ENCODE measurements around the gene SH2D7.

Gene SH2D7

DNA sequence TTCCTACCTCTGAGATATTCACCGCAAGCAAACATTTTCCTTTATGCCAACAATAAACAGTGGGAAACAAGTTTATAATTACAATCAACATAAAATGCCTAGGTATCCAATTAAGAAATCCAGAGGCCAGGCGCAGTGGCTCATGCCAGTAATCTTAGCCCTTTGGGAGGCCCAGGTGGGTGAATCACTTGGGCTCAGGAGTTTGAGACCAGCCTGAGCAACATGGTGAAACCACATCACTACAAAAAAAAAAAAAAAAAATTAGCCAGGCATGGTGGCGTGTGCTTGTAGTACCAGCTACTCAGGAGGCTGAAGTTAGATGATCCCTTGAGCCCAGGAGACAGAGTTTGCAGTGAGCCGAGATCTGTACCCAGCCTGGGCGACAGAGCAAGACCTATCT is 32.1 kb upstream of the SH2D7 start:
- DNase-seq (ENCODE audit: low read depth, low spot score) = no peak

DNA sequence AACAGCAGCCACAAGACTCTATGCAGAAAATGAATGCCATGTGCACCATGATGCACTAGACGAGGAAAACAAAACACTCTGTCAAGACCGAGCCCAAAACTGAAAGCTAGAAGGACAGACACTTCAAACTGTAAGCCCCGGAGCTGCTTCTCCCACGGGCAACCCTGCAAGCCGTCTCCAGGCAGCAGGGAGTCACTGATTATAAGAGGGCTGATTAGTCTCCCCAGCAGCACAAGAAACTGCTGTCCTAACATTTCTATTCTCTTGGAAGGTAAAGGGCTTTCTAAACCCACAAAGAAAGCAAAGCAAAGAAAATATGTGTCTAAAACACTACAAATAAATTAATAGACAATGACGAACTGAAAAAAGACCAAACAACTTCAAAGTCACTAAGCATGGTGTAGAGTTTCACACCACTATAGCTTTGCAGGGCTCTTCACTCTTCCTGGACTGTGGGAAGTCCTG is 30.4 kb upstream of the SH2D7 start:
- peak; percentile 10 for DNase-seq (ENCODE audit: low read depth, low spot score)

DNA sequence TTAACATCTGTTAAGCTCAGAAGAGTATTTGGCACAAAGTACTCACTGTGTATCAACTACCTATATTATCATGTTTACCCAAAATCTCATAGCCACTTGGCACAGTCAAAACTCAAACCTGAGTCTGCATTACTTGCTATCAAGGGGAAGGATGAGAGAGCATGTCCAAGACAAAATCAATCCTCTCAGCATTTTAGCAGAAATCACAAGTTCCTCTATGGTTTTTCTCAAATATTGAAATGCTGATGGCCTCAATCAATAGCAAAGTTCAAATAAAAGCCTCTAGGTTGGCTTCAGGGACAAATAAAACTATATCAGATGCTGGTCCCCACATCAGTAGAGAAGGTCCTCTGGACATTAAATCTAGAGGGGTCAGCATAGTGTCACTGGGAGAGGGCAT is 29.1 kb upstream of the SH2D7 start:
- no peak for DNase-seq (ENCODE audit: low read depth, low spot score)

DNA sequence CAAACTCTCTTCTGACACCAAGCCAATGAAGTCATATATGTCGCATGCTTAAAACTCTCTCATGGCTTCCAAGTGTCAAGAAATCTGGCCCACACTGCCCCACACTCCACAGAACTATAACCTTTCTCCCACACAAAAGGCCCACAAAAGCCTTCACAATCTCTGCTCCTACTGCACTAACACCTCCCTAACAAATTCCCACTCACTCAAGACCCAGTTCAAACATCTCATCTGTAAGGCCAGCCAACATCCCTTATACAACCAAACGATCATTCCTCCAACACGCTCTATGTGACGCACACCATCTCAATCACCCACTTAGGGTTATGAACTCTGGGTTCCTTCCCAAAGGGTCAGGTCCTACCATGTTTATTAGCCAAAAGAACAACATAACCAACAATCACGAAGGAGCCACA is 28.4 kb upstream of the SH2D7 start:
- no peak for DNase-seq (ENCODE audit: low read depth, low spot score)

DNA sequence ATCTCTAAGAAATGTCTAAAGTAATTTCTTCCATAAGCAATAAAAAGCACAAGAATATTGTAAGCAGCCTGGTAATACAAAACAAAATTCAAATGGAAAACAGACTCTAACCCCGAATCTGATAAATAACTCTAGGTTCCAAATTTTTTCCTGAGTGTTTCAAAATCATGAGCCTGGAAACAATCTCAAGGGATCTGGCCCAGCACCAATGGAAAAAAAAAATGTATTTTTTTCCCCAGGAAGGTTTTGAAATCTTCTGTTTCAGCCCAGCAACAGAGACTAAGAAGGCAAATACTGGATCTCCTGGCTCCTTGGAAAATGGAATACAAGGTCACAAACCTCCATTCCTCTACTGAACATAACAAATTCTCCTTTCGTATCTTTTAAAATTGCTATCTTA is 27.8 kb upstream of the SH2D7 start:
- no peak for DNase-seq (ENCODE audit: low read depth, low spot score)

DNA sequence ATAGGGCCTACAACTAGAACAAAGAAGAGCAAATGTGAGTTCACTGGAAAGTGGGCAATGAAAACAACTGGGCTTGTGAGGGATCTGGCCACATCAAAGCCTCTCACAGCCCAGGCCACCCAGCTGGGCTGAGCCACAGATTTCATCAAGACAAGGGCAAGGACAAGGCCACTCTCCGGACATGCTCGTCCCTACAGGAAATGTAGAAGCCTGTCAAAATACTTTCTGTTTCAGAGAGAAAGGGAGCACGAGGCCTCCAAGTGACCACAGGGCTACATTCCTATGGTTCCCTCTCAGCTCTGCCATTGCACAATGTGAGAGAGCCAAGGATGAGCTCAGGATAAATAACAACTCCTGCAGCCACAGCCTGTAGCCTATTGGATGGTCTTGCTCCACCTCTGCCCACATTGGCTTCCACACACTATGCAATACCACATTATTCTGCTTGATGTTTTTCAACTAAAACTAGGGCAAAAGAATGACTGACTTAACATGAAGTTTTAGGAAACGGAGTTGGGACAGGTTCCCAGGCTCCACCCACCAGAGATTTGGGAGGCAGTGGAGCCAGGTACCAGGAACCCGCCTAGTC is 27.0 kb upstream of the SH2D7 start:
- no peak for DNase-seq (ENCODE audit: low read depth, low spot score)

DNA sequence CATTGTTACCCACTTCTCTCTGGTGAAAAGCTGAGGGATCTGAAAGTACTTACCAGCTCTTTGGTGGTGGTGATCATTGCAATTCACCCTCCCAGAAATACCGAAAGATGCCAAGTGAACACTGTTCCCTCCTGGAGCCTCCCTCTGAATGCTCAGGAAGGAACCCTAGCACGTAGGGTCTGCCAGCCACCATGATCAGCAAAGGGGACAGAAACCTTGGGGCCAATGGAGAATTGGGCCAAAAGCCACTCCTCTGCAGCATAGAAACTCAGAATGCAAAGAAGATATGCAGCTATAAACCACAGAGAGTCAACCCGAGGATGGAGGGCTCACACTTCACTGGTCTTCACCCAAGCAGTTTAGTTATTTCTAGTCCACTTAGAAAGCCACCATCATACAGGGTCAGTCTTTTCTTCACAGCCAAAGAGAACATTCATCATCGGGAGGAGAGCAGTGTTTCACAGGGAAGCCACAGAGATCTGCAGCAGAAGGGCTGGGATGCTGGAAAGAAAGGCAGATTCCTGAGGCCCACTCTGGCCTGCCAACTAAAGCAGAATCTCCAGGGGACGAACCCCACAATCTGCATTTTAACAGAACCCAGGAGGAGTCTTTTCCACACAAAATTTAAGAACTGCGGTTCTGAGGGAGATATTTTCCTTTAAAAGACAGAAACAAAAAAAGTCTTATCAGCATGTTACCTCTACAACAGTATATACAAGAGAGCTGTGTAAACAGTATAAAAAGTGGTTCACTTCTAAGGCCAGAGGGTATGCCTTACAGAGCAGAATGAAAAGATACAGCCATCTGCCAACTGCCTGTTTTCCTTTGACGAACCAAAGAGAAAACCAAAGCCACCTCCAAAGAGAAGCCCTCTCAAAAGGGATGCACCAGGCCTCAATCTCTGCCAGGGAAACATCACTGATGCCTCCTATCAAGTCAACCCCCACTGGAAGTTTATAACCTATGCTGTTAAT is 26.1 kb upstream of the SH2D7 start:
- no peak for DNase-seq (ENCODE audit: low read depth, low spot score)

DNA sequence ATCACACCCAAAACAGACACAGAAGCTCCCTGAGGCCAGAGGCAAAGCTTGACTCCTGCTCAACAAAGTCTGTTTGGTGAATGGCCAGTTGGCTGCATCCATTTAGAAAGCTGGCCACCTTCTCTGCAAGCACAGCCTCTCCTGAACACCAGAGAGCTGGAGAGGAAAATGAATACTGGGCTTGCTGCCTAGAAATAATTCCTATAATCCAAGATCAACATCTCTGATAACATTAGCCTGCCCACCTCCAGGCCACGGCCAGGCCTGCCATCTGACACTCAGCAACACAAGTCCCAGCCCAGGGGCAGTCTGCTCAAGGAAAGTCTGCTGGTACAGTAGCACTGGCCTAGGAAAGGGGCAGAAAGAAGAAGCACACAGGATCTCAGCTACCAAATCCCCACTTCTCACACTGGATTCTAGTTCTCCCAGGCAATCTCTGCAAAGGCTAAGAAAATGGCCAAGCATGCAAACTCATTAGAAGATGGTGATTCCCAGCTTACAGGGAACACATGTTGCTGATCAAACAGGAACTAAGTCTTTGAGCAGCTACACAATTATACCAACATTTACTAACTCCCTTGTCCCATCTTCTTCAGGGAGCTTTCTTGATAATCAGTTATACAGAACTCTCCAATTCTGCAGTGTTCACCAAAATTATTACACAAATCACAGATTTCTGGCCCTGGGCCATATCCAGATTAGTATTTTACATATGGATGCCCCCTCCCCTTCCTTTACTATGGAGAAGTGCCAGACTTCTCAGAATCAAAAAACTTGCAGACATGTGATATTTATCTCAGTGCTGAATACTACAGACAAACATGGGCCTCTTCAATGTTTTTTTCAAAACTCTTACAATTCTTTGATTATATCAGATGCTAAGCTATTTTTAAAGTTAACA is 24.8 kb upstream of the SH2D7 start:
- DNase-seq (ENCODE audit: low read depth, low spot score) = no peak

DNA sequence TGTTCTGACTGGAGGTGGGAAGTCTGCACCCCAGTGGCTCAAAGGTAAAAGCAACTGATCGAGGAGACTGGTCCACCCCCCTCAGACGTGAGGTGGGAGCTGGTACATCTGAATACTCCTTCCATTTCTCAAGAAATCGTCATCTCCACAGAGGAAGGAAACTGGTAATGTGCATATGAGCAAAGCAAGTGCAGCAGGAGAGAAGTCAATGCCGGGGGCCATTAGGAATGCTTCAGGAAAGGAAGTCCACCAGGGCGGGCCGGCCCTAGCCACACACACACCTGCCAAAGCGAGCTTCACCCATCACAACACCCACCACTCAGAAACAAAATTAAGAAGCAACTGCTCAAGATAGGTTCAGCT is 23.3 kb upstream of the SH2D7 start:
- DNase-seq (ENCODE audit: low read depth, low spot score) = no peak

DNA sequence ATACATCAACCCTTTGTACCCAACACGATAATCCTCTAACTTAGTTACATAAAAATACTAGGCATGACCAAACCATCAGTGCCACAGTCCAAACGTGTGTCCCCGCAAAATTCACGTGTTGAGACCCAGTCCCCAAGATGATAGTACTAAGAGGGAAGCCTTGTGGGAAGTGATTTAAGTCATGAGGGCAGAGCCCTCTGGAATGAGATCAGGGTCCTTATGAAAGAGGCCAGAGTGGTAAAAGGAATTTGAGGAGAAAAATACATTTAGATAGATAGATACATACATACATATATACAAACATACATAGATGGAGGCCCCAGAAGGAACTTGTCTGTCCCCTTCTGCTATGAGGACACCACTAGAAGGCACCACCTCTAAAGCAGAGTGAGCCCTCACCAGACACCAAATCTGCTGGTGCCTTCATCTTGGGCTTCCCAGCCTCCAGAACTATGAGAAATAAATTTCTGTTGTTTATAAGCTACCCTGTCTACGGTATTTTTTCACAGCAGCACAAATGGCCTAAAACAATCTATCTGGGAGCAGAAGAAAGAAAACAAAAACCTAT is 22.8 kb upstream of the SH2D7 start:
- no peak for DNase-seq (ENCODE audit: low read depth, low spot score)

DNA sequence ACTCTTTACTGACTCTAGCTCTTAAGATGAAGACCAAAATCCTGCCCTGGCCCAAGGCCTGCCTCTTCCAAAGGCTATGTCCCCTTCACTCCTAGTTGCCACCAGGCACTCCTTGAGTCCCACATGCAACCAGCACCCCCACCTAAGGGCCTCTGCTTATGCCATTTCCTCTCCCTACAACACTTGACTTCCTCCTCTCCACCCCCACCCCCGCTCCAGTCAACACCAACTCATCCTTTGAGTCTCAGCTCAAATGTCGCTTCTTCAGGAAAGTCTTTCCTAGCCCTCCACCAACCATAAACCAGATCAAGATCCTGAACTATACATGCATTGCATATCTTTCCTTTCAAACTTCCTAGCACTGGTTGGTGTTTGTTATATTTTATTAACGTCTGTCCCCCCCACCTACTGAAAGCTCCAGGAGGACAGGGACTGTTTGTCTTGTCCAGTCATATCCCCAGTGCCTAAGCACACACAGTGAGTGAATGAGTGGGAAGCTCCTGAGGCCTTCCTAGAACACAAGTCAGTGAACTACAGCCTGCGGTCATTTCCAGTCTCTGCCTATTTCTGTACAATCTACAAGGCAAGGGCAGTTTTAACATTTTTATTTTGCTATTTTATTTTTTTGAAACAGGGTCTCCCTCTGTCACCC is 22.2 kb upstream of the SH2D7 start:
- DNase-seq (ENCODE audit: low read depth, low spot score) = no peak

DNA sequence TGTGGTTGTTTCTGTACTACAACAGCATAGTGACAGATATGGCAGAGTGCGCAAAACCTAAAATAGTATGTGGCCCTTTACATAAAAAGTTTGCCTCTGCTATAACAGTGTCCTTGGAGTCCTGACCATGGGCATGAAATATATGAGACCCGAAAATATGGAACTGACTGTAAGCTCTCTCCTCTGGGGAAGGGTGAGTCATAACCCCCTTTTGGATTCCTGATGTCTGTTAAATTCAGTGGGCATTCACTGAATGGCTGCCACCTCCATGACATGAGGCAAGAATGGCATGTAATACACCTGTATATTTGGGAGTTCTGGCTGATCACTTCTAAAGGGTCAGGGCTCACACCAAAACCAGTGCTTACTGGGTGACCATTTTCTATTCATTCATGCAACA is 21.0 kb upstream of the SH2D7 start:
- no peak for DNase-seq (ENCODE audit: low read depth, low spot score)

DNA sequence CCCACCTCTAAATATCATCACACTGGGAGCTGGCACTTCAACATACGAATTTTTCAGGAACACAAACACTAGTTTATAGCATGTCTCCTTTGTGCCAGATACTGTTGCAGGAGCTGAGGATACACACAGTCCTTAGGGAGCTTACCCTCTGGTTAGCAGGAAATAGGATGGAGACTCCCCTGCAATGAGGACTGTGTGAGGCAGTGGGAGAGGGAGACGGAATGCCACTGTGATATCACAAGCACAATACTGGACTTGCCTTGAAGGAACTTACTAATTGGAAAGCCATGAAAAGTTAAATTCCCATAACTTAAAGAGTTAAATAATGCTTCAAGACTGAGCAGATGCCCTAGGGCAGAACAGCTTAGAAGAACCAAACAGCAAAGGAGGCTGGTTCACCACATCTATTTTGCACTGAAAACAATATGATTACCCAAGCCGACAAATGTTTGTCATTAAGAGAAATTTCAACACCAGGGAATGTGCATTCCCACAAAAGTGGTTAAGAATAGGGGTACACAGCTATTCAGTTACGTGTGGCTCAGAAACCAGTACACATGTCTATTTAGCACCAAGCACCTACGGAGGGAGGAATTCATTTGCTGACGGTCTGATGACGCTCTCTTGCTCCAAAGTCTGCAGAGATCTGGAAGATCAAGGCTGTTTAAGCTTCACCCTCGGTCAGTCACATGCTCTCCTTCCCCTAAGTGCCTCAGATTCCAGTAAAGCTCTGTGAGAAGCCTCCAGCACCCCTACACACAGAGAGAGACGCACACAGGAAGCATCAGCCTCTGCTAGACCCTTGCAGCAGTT is 20.1 kb upstream of the SH2D7 start:
- no peak for DNase-seq (ENCODE audit: low read depth, low spot score)

DNA sequence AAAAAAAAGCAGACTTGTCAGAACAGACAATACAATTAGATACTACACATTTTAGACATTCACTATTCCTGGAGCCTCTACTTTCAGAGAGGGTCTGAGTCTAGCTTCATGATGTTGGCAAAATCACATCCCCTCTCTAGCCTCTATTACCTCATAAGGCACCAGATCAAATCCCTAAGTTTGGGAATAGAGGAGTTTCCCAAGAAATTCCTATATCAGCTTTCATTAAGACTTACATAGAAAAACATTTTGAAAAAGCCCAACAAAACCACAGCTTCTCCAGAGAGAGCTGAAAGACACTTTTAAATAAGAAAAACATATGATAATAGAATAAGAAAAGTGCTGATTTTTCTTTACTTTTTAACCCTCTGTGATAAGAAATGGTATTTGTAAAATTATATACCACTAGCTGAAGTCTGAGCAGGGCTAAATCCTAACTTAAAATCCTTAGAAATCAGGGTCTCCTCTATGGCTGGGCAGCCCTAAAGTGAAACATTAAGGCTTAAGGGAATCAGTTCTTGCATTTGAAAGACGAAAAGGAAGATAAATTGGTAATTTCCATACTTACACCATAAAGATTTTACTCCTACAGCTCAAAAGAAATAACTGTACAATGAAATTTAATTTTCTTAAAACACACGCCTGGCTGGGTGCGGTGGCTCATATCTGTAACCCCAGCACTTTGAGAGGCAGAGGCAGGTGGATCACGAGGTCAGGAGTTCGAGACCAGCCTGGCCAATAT is 19.1 kb upstream of the SH2D7 start:
- DNase-seq (ENCODE audit: low read depth, low spot score) = no peak

DNA sequence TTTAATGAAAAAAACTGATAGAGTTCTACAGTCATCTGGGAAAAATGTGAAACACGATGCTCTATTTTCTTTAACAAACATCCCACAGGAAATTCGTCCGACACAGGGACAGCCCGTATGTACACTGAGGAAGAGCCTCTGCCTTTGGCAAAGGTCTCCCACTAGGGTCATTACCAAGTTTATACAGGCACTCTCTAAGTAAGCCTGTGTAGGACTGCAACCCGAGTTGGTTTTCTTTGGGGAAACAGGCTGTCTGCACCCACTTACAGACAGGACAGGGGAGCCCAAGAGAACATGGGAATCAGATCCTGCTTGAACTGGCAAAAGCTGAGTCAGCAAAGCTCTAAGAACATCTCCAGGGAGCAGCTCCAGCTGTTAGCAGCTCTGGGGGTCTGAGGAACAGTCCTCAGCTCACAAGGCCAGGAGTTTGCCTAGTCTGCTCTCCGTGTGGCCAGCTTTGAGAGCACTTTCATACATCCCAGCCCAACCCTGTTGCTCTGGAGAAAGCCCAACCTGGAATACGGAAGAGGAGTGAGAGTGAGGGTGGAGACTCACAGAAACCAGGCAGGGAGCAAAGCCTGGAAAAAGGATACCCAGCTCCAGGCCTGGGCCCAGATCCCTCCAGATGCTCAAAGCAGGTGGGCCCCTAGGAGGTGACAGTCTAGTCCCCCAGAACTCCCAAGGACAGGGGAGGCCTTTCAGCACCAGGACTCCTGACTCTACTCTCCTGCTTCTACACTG is 16.7 kb upstream of the SH2D7 start:
- no peak for DNase-seq (ENCODE audit: low read depth, low spot score)

DNA sequence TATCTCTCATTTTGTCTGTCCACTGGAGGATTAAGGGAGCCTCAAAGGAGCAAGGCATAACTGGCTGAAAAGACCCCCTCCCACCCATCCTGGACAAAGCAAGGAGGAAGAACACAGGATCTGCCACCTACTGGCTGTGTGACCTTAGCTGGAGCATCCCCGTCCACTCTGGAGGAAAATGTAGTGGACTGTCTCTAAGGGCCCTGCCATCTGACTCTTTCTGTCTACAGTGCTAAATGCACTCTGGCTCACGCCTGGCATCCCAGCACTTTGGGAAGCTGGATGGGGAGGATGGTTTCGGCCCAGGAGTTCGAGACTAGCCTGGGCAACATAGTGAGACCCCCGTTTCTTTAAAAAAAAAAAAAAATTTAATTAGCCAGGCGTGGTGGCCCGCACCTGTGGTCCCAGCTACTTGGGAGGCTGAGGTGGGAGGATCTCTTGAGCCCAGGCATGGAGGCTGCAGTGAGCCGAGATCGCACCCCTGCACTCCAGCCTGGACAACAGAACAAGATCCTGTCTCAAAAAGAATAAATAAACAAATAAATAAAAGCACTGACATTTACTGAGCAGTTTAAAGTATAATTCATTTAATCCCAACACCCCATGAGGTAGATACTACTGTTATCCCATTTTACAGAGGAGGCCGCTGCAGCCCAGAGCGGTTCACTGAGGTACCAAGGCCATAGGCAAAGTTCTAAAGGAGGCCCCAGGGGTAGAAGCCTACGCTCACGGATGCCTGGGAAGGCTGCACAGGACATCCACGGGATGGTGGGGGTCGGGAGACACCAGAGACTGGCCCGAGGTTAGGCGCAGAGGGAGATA is 15.9 kb upstream of the SH2D7 start:
- no peak for DNase-seq (ENCODE audit: low read depth, low spot score)

DNA sequence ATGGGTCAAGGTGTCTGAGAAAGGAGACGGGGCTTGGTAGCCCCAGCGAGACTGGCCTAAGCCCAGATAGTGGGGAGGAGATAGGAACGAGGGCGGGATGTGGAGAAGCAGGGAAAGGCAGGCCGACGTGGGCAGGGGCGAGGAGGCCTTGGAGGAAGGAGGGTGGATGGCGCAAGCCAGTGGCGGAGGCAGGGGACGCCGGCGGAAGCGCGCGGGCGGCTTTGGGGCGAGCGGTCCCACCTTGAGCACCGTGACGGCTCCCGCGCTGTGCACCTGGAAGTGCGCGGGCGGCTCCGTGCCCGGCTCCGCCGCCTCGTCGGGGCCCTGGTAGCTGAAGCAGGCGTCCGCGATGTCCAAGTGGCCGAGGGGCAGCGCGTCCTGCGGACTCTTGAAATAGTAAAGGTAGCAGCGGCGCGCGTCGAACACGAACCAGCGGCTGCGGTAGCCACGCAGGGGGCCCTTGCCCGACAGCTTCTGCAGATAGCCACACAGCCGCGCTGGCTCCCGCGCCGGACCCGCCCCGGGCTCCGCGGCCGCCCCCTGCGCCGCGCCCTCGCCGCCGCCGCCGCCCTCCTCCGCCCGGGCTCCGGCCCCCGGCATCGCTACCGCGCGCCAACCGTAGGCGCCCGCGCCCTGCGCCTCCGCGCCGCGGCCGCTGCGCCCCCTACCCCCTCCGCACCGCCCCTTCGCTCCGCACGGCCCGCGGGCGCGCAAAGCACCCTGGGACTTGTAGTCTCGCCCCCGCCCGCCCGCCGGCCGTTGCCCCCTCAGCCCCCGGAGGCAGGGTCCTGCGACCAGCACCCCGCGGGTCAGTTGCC is 15.1 kb upstream of the SH2D7 start, which contains the start of gene TBC1D2B:
Gene TBC1D2B, minus strand, starts transcription at position 659 of the 818 bp plus-strand sequence. Its CDS starts 59 bp downstream, at position 600.
- DNase-seq (ENCODE audit: low read depth, low spot score) = peak; percentile 49

Data from activated naive CD8-positive, alpha-beta T cell treated with anti-CD3 and anti-CD28 coated beads, Interleukin-2, amount 50 U/mL, for 16 hours (primary cell).